ENCODE data around the gene WSCD2.

- TF ChIP-seq CTCF (IDR thresholded peaks at IDR 0.05), result no peak
- no peak for TF ChIP-seq POLR2AphosphoS5 (IDR thresholded peaks at IDR 0.05)
Measured at GRCh38 chr12:108285016-108285415, 155.9 kb downstream of the WSCD2 start.

Data from breast epithelium (tissue), 3 donors.